Thymus (tissue), 11 donors: ENCODE measurements around the gene ZNF292. TPM values are rescaled to one million over a fixed set of nuclear protein-coding genes. Genes with fewer than 3 reads are reported as not detected.

Experiments
- DNase-seq, 9 donors: peaks; one replicate each; pipeline ENCODE4 v3.0.0-alpha.2; 2013; ENCODE audit warnings: low spot score in 9 of 9, low read depth in 6 of 9, missing footprints in 1 of 9
- H3K27ac ChIP-seq, 2 donors: one replicate each; pipeline ENCODE4 v1.5.1; 2013; ENCODE audit warnings: control low read depth in 1 of 2, low read depth in 1 of 2, low read length in 1 of 2, mild to moderate bottlenecking in 1 of 2, moderate library complexity in 1 of 2
- H3K27me3 ChIP-seq, 2 donors: one replicate each; pipeline ENCODE4 v1.5.1; 2013; ENCODE audit warnings: low read length in 1 of 2; ENCODE audit not compliant: control insufficient read depth in 2 of 2, insufficient read depth in 1 of 2
- H3K36me3 ChIP-seq, 2 donors: one replicate each; pipeline ENCODE4 v1.5.1; 2013; ENCODE audit warnings: low read length in 1 of 2, mild to moderate bottlenecking in 1 of 2, moderate library complexity in 1 of 2; ENCODE audit not compliant: control insufficient read depth in 2 of 2, insufficient read depth in 2 of 2
- H3K4me1 ChIP-seq, 2 donors: one replicate each; pipeline ENCODE4 v1.5.1; 2013; ENCODE audit warnings: low read length in 2 of 2; ENCODE audit not compliant: control insufficient read depth in 2 of 2, insufficient read depth in 2 of 2
- H3K4me3 ChIP-seq, 2 donors: one replicate each; pipeline ENCODE4 v1.5.1; 2013; ENCODE audit warnings: low read length in 2 of 2, control low read depth in 1 of 2, mild to moderate bottlenecking in 1 of 2
- H3K9me3 ChIP-seq, 2 donors: one replicate each; pipeline ENCODE4 v1.5.1; 2013; ENCODE audit warnings: low read length in 1 of 2, mild to moderate bottlenecking in 1 of 2; ENCODE audit not compliant: control insufficient read depth in 2 of 2, insufficient read depth in 1 of 2
- WGBS: extraction: QIAGEN DNeasy Blood & Tissue Kit; methylation state at CpG from one replicate; pipeline ENCODE4 v1.1.7; 2013; 5-methylcytosine and 5-hydroxymethylcytosine counted together
- polyA plus RNA-seq: library from polyadenylated mRNA; stranded (reverse); fragments of 200-250 nt; gene quantifications from one replicate; pipeline ENCODE4 v1.2.3, GENCODE V29; 2013
- total RNA-seq: library from RNA; stranded (reverse); fragments of 120-200 nt; gene quantifications from one replicate; pipeline ENCODE4 v1.2.4, GENCODE V29; 2013
- donor health status: healthy.

The ZNF292 gene
- total and polyA plus RNA-seq, 2 donors, result 10.9 to 33.1 TPM

DNA sequence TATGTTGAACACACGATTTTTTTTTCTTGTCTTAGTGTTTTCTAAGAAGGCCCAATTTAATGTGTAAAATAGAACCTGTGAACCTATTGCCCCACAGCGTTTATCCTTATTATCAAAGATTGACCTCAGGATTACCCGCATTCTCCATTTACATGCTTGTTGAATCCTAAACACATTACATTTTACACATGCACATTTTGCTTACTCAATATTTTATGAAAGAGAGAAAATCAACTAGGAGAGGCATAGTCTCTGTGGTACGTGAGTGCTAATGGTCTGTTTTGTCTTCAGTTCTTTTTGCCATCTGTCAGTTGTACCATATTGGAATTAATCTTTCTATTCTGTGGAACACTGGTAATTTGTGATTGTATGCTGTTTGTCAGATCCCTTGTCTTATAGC lies 86.9 kb downstream of the ZNF292 start:
- 98% methylated on average over 4 of the region's 4 CpGs for WGBS
- no peak for DNase-seq
- no peak overlapping the region for H3K27ac ChIP-seq
- H3K9me3 ChIP-seq, result no peaks in the 10 kb centered on the region
- no peaks in the 10 kb centered on the region for H3K27me3 ChIP-seq
- H3K36me3 ChIP-seq, result peaks cover 18 to 42% of the 10 kb centered on the region in 2 donors
- H3K4me3 ChIP-seq, result no peak overlapping the region
- H3K4me1 ChIP-seq, result no peaks in the 10 kb centered on the region

DNA sequence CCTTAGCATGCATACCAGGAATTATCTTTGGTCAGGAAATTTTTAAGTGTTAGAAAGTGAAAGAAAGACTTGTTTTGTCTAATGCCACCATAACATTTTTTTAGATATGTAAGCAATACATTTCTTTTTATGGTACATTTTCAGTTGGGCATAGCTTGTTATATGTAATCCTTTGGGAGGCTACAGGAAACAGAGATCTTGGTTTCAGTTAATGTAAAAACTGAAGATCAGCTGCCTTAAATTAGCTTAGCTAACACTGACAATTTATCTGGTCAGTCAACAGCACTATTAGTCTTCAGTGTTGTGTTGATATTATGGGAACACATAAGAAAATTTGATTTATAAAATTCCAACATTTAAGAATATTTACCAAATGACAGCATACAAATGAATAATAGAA lies 88.4 kb downstream of the ZNF292 start:
- Histone ChIP-seq H3K27ac (no peak overlapping the region), H3K9me3 (no peaks in the 10 kb centered on the region), H3K36me3 (peaks cover 25 to 45% of the 10 kb centered on the region in 2 donors), H3K4me1 (no peaks in the 10 kb centered on the region), H3K27me3 (no peaks in the 10 kb centered on the region), H3K4me3 (no peak overlapping the region)
- DNase-seq, result no peak

DNA sequence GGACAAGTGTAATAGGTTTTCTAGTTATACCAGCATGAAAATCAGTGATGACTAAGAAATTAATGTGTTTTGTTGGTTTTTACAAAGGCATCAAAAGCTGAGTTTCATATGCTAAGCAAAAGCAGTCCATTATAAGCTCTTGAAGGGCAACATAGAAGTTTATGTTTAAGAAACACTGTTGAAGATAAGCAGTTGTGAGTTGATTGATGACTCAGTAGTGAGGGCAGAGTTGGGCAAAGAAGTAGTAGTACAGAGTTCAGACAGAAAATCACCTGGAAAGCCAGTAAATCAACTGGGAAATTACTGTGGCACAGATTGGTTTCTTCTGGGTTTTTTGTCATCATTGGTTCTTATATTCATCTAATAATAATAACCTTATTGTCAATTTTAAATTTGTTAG lies 89.0 kb downstream of the ZNF292 start:
- no peak overlapping the region for H3K4me3 ChIP-seq

DNA sequence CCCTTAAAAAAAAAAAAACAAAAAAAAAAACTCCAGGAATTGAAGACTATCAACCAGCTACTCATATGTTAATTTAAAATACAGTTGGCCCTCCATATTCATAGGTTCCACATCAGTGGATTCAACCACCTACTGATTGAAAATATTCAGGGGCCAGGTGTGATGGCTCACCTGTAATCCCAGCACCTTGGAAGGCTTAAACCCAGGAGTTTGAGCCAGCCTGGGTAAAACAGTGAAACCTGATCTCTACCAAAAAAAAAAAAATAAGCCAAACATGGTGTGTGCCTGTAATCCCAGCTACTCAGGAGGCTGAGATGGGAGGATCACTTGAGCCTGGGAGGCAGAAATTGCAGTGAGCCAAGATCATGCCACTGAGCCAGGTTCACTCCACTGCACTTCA lies 94.7 kb downstream of the ZNF292 start:
- Histone ChIP-seq H3K9me3 (no peaks in the 10 kb centered on the region), H3K36me3 (peaks cover 20 to 60% of the 10 kb centered on the region in 2 donors), H3K4me3 (no peak overlapping the region), H3K27ac (no peak overlapping the region), H3K27me3 (no peaks in the 10 kb centered on the region), H3K4me1 (no peaks in the 10 kb centered on the region)
- DNase-seq, result no peak

More for the DNA sequence above, 89.0 kb downstream of the ZNF292 start:
- H3K27me3 ChIP-seq, result no peaks in the 10 kb centered on the region
- H3K36me3 ChIP-seq, result peaks cover 25 to 50% of the 10 kb centered on the region in 2 donors
- H3K27ac ChIP-seq, result no peak overlapping the region
- DNase-seq, result no peak
- no peaks in the 10 kb centered on the region for H3K9me3 ChIP-seq
- no peaks in the 10 kb centered on the region for H3K4me1 ChIP-seq

DNA sequence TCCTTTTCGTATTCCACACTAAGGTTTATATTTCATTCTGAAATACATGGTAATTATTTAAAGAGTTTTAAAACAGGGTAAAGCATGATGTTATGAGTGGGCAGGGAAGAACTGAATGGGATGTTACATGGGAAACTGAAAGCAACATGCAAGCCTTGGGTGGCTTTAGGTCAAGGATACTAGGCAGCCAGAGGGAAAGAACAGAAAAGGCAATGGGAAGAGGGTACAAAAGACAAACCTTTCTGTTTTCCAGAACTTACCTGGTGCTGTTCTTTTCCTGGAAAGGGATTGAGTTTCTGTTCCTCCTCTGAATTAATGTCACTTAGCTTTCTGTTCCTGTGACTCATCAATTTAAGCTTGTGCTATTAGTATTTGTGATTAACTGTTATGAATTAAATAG lies 95.9 kb downstream of the ZNF292 start:
- no peaks in the 10 kb centered on the region for H3K4me1 ChIP-seq
- DNase-seq, result no peak
- H3K4me3 ChIP-seq, result no peak overlapping the region
- 95% methylated on average over 1 of the region's 1 CpG for WGBS
- no peaks in the 10 kb centered on the region for H3K9me3 ChIP-seq
- H3K27me3 ChIP-seq, result no peaks in the 10 kb centered on the region
- H3K36me3 ChIP-seq, result peaks cover 24 to 71% of the 10 kb centered on the region in 2 donors
- no peak overlapping the region for H3K27ac ChIP-seq

DNA sequence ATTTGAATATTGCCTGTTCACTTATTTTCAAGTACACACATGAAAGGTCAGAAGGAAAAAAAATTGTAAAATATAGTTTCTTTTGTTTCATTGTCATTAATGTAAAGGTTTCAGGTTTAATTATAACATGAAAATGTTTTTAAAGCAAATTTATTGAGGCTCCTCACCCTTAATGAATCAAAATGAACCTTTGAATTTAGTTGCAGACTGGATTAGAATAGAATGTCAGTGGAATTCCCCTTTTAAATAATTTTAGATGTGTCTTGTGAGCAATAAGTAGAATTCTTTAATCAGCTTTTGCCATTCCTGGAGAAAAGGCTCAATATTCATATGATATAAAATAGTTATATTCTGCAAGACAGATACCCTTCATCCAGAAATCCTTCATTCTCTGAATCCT lies 96.4 kb downstream of the ZNF292 start:
- H3K4me3 ChIP-seq, result no peak overlapping the region
- no peak for DNase-seq
- H3K27ac ChIP-seq, result no peak overlapping the region
- H3K9me3 ChIP-seq, result no peaks in the 10 kb centered on the region
- no peaks in the 10 kb centered on the region for H3K27me3 ChIP-seq
- H3K36me3 ChIP-seq, result peaks cover 21 to 71% of the 10 kb centered on the region in 2 donors
- H3K4me1 ChIP-seq, result no peaks in the 10 kb centered on the region

DNA sequence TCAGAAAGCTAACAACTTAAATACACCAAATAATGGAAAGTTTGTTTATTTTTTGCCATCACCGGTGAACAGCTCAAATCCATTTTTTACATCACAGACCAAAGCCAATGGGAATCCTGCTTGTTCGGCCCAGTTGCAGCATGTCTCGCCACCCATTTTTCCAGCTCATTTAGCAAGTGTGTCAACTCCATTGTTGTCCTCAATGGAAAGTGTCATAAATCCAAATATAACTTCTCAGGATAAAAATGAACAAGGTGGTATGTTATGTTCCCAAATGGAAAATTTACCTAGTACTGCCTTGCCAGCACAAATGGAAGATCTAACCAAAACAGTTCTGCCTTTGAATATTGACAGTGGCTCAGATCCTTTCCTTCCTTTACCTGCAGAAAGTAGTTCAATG lies 101.7 kb downstream of the ZNF292 start:
- no peaks in the 10 kb centered on the region for H3K9me3 ChIP-seq
- DNase-seq, result no peak
- WGBS, result 97% methylated on average over 3 of the region's 3 CpGs
- no peaks in the 10 kb centered on the region for H3K4me1 ChIP-seq
- H3K36me3 ChIP-seq, result peaks cover 20 to 84% of the 10 kb centered on the region in 2 donors
- no peaks in the 10 kb centered on the region for H3K27me3 ChIP-seq
- H3K4me3 ChIP-seq, result no peak overlapping the region
- no peak overlapping the region for H3K27ac ChIP-seq

DNA sequence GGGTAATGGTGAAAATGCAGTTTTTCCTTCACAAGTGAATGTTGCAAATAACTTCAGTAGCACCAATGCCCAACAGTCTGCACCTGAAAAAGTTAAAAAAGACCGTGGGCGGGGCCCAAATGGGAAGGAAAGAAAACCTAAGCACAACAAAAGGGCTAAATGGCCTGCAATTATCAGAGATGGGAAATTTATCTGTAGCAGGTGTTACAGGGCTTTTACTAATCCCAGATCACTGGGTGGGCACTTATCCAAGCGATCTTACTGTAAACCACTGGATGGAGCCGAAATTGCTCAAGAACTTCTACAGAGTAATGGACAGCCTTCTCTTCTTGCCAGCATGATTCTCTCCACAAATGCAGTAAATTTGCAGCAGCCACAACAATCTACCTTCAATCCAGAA lies 102.2 kb downstream of the ZNF292 start:
- DNase-seq, result no peak
- over 99% methylated on average over 4 of the region's 4 CpGs for WGBS
- H3K4me3 ChIP-seq, result no peak overlapping the region
- H3K9me3 ChIP-seq, result no peaks in the 10 kb centered on the region
- H3K27ac ChIP-seq, result no peak overlapping the region
- no peaks in the 10 kb centered on the region for H3K27me3 ChIP-seq
- H3K4me1 ChIP-seq, result no peaks in the 10 kb centered on the region
- H3K36me3 ChIP-seq, result peaks cover 20 to 81% of the 10 kb centered on the region in 2 donors

DNA sequence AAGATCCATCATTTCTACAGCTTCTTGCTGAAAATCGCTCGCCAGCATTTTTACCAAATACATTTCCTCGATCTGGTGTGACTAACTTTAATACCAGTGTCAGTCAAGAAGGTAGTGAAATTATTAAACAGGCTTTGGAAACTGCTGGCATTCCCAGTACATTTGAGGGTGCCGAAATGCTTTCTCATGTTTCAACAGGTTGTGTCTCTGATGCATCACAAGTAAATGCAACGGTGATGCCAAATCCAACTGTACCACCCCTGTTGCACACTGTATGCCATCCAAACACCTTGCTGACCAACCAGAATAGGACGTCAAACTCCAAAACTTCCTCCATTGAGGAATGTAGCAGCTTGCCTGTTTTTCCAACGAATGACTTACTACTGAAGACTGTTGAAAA lies 102.6 kb downstream of the ZNF292 start:
- no peak for DNase-seq
- whole genome bisulfite sequencing, result 97% methylated on average over 7 of the region's 7 CpGs
- H3K27ac ChIP-seq, result no peak overlapping the region
- H3K4me3 ChIP-seq, result no peak overlapping the region
- H3K9me3 ChIP-seq, result no peaks in the 10 kb centered on the region
- H3K4me1 ChIP-seq, result no peaks in the 10 kb centered on the region
- no peaks in the 10 kb centered on the region for H3K27me3 ChIP-seq
- H3K36me3 ChIP-seq, result peaks cover 20 to 77% of the 10 kb centered on the region in 2 donors

DNA sequence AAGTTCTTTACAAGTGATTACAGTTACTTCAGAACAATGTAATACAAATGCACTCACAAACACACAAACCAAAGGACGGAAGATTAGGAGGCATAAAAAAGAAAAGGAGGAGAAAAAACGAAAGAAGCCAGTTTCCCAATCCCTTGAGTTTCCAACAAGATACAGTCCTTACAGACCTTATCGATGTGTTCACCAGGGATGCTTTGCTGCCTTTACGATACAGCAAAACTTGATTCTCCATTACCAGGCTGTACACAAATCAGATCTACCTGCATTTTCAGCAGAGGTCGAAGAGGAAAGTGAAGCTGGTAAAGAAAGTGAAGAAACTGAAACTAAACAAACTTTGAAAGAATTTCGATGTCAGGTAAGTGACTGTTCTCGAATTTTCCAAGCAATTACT lies 104.4 kb downstream of the ZNF292 start:
- no peak overlapping the region for H3K27ac ChIP-seq
- H3K4me3 ChIP-seq, result no peak overlapping the region
- H3K9me3 ChIP-seq, result no peaks in the 10 kb centered on the region
- no peaks in the 10 kb centered on the region for H3K27me3 ChIP-seq
- H3K4me1 ChIP-seq, result no peaks in the 10 kb centered on the region
- no peak for DNase-seq
- 98% methylated on average over 7 of the region's 7 CpGs for WGBS
- peaks cover 20 to 60% of the 10 kb centered on the region in 2 donors for H3K36me3 ChIP-seq
